NCI-H1048 (cell line): ENCODE data around the gene PNLDC1.

Source experiments
- DNase-seq: peaks from one replicate; lab custom pipeline; 2025; lab: John Stamatoyannopoulos, UW

PNLDC1 gene

GRCh38 chr6:159800141-159800865, at the start of gene PNLDC1:
Gene PNLDC1, plus strand, starts transcription at chr6:159800276. Its CDS starts 32 bp downstream, at chr6:159800308.
- no peak for DNase-seq

GRCh38 chr6:159751448-159751847, 48.6 kb upstream of the PNLDC1 start:
- no peak for DNase-seq

- no peak for DNase-seq
Observed at GRCh38 chr6:159753081-159753872, 46.8 kb upstream of the PNLDC1 start.

- no peak for DNase-seq
Observed at GRCh38 chr6:159754401-159754800, 45.7 kb upstream of the PNLDC1 start.

- DNase-seq, result no peak
Observed at GRCh38 chr6:159754959-159755914, 44.8 kb upstream of the PNLDC1 start.

- DNase-seq, result no peak
Observed at GRCh38 chr6:159756508-159756907, 43.6 kb upstream of the PNLDC1 start.

- DNase-seq, result no peak
Observed at GRCh38 chr6:159758031-159759001, 41.8 kb upstream of the PNLDC1 start.

GRCh38 chr6:159759645-159760044, 40.4 kb upstream of the PNLDC1 start:
- no peak for DNase-seq

- DNase-seq, result no peak
Observed at GRCh38 chr6:159760602-159761057, 39.4 kb upstream of the PNLDC1 start.

GRCh38 chr6:159761129-159761872, 38.8 kb upstream of the PNLDC1 start:
- DNase-seq, result no peak

- peak; percentile 76 for DNase-seq
Observed at GRCh38 chr6:159761873-159762680, 38.0 kb upstream of the PNLDC1 start, which contains the start of gene ACAT2. Gene ACAT2, plus strand, starts transcription at chr6:159762045. Its CDS starts 43 bp downstream, at chr6:159762088.

- DNase-seq, result no peak
Observed at GRCh38 chr6:159762681-159763293, 37.3 kb upstream of the PNLDC1 start.

GRCh38 chr6:159766906-159767305, 33.2 kb upstream of the PNLDC1 start:
- DNase-seq, result no peak

- no peak for DNase-seq
Observed at GRCh38 chr6:159769470-159769869, 30.6 kb upstream of the PNLDC1 start.

GRCh38 chr6:159772196-159772595, 27.9 kb upstream of the PNLDC1 start:
- no peak for DNase-seq

- DNase-seq, result no peak
Observed at GRCh38 chr6:159777240-159777904, 22.7 kb upstream of the PNLDC1 start.

- no peak for DNase-seq
Observed at GRCh38 chr6:159778131-159778530, 21.9 kb upstream of the PNLDC1 start.

- DNase-seq, result no peak
Observed at GRCh38 chr6:159778542-159779103, 21.5 kb upstream of the PNLDC1 start.
